ENCODE data around the gene SDK1. TPM values are rescaled to one million over a fixed set of nuclear protein-coding genes. Genes with fewer than 3 reads are reported as not detected.

Gene SDK1
- total RNA-seq, 1 experiment from 2014 or later: 9.3 TPM

- ATAC-seq (no peak), DNase-seq (ENCODE audit: low spot score) (no peak)
- no peaks in the 10 kb centered on the region for H3K4me1 Mint-ChIP-seq
- no peaks in the 10 kb centered on the region for H3K36me3 Mint-ChIP-seq
- no peak overlapping the region for H3K27ac Mint-ChIP-seq
- H3K27me3 Mint-ChIP-seq (ENCODE audit: low read depth): no peaks in the 10 kb centered on the region
- no peak overlapping the region for H3K4me3 Mint-ChIP-seq
- ChIA-PET CTCF (interaction anchor here (1.4 kb wide), 1 partner anchor 100 kb away, joined by 3 read pairs; no protein-coding TSS in a partner anchor), POLR2A (no interaction called here)
- TF ChIP-seq STAT6 (CRISPR knock-in tag; conservative IDR thresholded peaks at IDR 0.05; ENCODE audit: low read depth) (no peak), NR1H2 (CRISPR knock-in tag; IDR thresholded peaks at IDR 0.05) (no peak), TP53 (CRISPR knock-in tag; IDR thresholded peaks at IDR 0.05) (no peak), OVOL2 (CRISPR knock-in tag; IDR thresholded peaks at IDR 0.05; ENCODE audit: borderline replicate concordance) (no peak), KAT7 (CRISPR knock-in tag; IDR thresholded peaks at IDR 0.05; ENCODE audit: borderline replicate concordance) (no peak), SMAD4 (CRISPR knock-in tag; IDR thresholded peaks at IDR 0.05) (no peak), USF2 (CRISPR knock-in tag; IDR thresholded peaks at IDR 0.05) (no peak), ZNF423 (CRISPR knock-in tag; IDR thresholded peaks at IDR 0.05) (no peak), IRF2 (CRISPR knock-in tag; IDR thresholded peaks at IDR 0.05; ENCODE audit: borderline replicate concordance, low read depth) (no peak), ELF4 (CRISPR knock-in tag; IDR thresholded peaks at IDR 0.05; ENCODE audit: low read depth) (no peak), FOXJ3 (CRISPR knock-in tag; IDR thresholded peaks at IDR 0.05; ENCODE audit: borderline replicate concordance) (no peak)
- TF ChIP-seq, protein P1, sequence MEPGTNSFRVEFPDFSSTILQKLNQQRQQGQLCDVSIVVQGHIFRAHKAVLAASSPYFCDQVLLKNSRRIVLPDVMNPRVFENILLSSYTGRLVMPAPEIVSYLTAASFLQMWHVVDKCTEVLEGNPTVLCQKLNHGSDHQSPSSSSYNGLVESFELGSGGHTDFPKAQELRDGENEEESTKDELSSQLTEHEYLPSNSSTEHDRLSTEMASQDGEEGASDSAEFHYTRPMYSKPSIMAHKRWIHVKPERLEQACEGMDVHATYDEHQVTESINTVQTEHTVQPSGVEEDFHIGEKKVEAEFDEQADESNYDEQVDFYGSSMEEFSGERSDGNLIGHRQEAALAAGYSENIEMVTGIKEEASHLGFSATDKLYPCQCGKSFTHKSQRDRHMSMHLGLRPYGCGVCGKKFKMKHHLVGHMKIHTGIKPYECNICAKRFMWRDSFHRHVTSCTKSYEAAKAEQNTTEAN (CRISPR knock-in tag; IDR thresholded peaks at IDR 0.05): no peak
- no peaks in the 10 kb centered on the region for H3K9me3 Mint-ChIP-seq
Observed at GRCh38 chr7:4203626-4204512, 902.8 kb downstream of the SDK1 start.

GRCh38 chr7:4204513-4205165 lies 903.6 kb downstream of the SDK1 start:
- ATAC-seq: 0 out of 2 replicates have a peak, but pooled peaks have one; percentile 30
- TF ChIP-seq ZNF281 (CRISPR knock-in tag; IDR thresholded peaks at IDR 0.05) (no peak), ZNF425 (CRISPR knock-in tag; conservative IDR thresholded peaks at IDR 0.05) (no peak), SOX15 (CRISPR knock-in tag; IDR thresholded peaks at IDR 0.05) (no peak), SMAD4 (CRISPR knock-in tag; IDR thresholded peaks at IDR 0.05) (no peak), NFYB (CRISPR knock-in tag; conservative IDR thresholded peaks at IDR 0.05; ENCODE audit: low read depth) (no peak), ESRRA (CRISPR knock-in tag; IDR thresholded peaks at IDR 0.05; ENCODE audit: borderline replicate concordance) (no peak), CBFB (CRISPR knock-in tag; IDR thresholded peaks at IDR 0.05; ENCODE audit: low read depth) (no peak), ZNF219 (CRISPR knock-in tag; IDR thresholded peaks at IDR 0.05; ENCODE audit: borderline replicate concordance) (no peak), GABPB1 (CRISPR knock-in tag; IDR thresholded peaks at IDR 0.05) (no peak), IRF2 (CRISPR knock-in tag; IDR thresholded peaks at IDR 0.05; ENCODE audit: borderline replicate concordance, low read depth) (no peak)
- TF ChIP-seq, protein P2, sequence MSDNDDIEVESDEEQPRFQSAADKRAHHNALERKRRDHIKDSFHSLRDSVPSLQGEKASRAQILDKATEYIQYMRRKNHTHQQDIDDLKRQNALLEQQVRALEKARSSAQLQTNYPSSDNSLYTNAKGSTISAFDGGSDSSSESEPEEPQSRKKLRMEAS (CRISPR knock-in tag; IDR thresholded peaks at IDR 0.05): no peak
- TF ChIP-seq, protein P3, sequence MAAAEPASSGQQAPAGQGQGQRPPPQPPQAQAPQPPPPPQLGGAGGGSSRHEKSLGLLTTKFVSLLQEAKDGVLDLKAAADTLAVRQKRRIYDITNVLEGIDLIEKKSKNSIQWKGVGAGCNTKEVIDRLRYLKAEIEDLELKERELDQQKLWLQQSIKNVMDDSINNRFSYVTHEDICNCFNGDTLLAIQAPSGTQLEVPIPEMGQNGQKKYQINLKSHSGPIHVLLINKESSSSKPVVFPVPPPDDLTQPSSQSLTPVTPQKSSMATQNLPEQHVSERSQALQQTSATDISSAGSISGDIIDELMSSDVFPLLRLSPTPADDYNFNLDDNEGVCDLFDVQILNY (CRISPR knock-in tag; IDR thresholded peaks at IDR 0.05): no peak

More at GRCh38 chr7:4204513-4205165, 903.6 kb downstream of the SDK1 start:
- CTCF ChIA-PET: interaction anchor here (1.4 to 1.6 kb wide), 2 partner anchors 22 to 101 kb away, joined by 3 to 4 read pairs; no protein-coding TSS in a partner anchor
- Mint-ChIP-seq H3K27ac (no peak overlapping the region), H3K4me3 (no peak overlapping the region), H3K36me3 (no peaks in the 10 kb centered on the region), H3K27me3 (ENCODE audit: low read depth) (no peaks in the 10 kb centered on the region), H3K4me1 (no peaks in the 10 kb centered on the region), H3K9me3 (no peaks in the 10 kb centered on the region)
- no peak for DNase-seq (ENCODE audit: low spot score)
- POLR2A ChIA-PET: no interaction called here

All from WTC11 (cell line).